Head of caudate nucleus (tissue), 42 donors: ENCODE results near the gene TMEM222.
"Not testable (repeated sequence)": the region's sequence is repeated elsewhere in the genome, so short reads cannot be mapped to it uniquely, and the experiment has no call there.

Experiments used
- DNase-seq, 42 donors: peaks; one replicate each; pipeline versions ENCODE4 v3.0.0 to v3.0.0-alpha.2; 2020 to 2021; ENCODE audit warnings: mixed read lengths in 7 of 42
- intact Hi-C: fragments of 100-400 bp; cut with DNase I; formaldehyde crosslinking; loops from one replicate; pipeline ENCODE4 v1.15.0; 2022

TMEM222 gene

DNA sequence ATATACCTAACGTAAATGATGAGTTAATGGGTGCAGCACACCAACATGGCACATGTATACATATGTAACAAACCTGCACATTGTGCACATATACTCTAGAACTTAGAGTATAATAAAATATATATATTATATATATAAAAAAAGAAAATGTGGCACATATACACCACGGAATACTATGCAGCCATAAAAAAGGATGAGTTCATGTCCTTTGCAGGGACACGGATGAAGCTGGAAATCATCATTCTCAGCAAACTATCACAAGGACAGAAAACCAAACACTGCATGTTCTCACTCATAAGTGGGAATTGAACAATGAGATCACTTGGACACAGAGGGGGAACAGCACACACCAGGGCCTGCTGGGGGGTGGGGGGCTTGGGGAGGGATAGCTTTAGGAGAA lies 62.8 kb downstream of the TMEM222 start:
- intact Hi-C loops, DNase-seq: not testable (repeated sequence)
